ENCODE measurements around the gene ZFR2.

DNA sequence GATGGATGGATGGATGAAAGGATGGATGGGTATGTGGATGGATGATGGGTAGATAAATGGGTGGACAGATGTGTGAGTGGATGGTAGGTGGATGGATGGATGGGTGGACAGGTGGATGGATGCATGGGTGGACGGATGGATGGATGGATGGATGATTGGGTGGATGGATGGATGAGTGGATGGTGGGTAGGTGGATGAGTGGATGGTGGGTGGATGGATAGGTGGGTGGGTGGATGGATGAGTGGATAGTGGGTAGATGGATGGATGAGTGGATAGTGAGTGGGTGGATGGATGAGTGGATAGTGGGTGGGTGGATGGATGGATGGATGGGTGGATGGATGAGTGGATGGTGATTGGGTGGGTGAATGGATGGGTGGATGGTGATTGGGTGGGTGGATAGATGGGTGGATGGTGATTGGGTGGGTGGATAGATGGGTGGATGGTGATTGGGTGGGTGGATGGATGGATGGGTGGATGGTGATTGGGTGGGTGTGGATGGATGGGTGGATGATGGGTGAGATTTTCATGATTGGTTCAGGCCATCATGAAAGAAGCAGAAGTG is 92.3 kb downstream of the ZFR2 start:
- no peak for TF ChIP-seq CTCF (IDR thresholded peaks at IDR 0.05; ENCODE audit: low read depth, low read length, poor library complexity, severe bottlenecking)
- TF ChIP-seq EZH2phosphoT487 (IDR thresholded peaks at IDR 0.05; ENCODE audit: borderline replicate concordance, low read length): no peak
